Uterus (tissue), 2 donors: ENCODE measurements around the gene DTHD1.

Experiments used
- POLR2A ChIP-seq, 2 donors: fragments of 450-650 bp; IDR thresholded peaks; one replicate each; pipeline ENCODE4 v1.6.1; 2016; ENCODE audit warnings: antibody characterized with exemption in 2 of 2, mild to moderate bottlenecking in 1 of 2, moderate library complexity in 1 of 2
- TF ChIP-seq, protein P1 (sequence below), 4 experiments: fragments of 200-600 bp in 2 of 4; fragments of 450-650 bp in 2 of 4; sonication (generic) in 2 of 4; IDR thresholded peaks; one replicate each; pipeline ENCODE4 v1.5.1; 2016 to 2019; ENCODE audit warnings: antibody characterized with exemption in 4 of 4, mild to moderate bottlenecking in 2 of 4, moderate library complexity in 1 of 4

DNA sequence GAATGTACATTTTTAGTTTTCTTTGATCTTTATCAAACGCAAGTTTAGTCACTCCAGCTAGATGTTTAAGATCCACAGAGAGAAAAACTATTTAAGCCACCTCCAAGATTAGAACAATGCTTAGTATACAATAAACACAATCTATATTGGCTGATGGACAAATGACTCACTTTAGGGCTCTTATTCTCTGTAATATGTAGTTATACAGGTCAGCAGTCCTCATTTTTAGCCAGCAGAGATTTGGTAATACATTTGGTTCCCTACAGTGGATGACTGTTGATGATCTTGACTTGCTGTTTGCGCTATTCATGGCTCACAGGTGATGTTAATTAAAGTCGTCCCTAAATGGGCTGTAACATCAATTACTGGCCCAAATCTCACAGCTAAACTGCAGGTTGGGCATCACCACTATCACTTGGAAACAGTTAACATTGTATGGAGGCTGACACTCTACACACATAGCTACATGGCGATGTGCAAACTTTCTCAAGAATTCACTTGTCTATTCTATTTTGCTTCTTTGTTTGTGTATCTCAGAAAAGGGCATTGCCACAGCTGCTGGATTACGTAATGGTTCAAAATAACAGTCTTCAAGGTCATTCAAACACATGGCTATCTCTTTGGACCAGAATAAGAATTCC lies 11.8 kb upstream of the DTHD1 start:
- TF ChIP-seq, protein P1, sequence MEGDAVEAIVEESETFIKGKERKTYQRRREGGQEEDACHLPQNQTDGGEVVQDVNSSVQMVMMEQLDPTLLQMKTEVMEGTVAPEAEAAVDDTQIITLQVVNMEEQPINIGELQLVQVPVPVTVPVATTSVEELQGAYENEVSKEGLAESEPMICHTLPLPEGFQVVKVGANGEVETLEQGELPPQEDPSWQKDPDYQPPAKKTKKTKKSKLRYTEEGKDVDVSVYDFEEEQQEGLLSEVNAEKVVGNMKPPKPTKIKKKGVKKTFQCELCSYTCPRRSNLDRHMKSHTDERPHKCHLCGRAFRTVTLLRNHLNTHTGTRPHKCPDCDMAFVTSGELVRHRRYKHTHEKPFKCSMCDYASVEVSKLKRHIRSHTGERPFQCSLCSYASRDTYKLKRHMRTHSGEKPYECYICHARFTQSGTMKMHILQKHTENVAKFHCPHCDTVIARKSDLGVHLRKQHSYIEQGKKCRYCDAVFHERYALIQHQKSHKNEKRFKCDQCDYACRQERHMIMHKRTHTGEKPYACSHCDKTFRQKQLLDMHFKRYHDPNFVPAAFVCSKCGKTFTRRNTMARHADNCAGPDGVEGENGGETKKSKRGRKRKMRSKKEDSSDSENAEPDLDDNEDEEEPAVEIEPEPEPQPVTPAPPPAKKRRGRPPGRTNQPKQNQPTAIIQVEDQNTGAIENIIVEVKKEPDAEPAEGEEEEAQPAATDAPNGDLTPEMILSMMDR (IDR thresholded peaks at IDR 0.05) = no peak
- no peak for TF ChIP-seq POLR2A (IDR thresholded peaks at IDR 0.05)
